GM21447 (cell line): ENCODE data around the gene RBM47.

Source experiments
- ATAC-seq: cut with Tn5 transposase; IDR thresholded peaks from one replicate; pipeline ENCODE4 v1.9.1; 2021; ENCODE audit not compliant: unreplicated experiment

The RBM47 gene

GRCh38 chr4:40380647-40381046 lies 249.0 kb downstream of the RBM47 start:
- ATAC-seq, result no peak

GRCh38 chr4:40379248-40379647 lies 250.4 kb downstream of the RBM47 start:
- ATAC-seq, result no peak

- ATAC-seq, result no peak
Measured at GRCh38 chr4:40378619-40379018, 251.0 kb downstream of the RBM47 start.

- no peak for ATAC-seq
Measured at GRCh38 chr4:40377512-40378365, 251.9 kb downstream of the RBM47 start.

GRCh38 chr4:40375620-40376019 lies 254.0 kb downstream of the RBM47 start:
- ATAC-seq, result no peak

- no peak for ATAC-seq
Measured at GRCh38 chr4:40375095-40375494, 254.6 kb downstream of the RBM47 start.

- no peak for ATAC-seq
Measured at GRCh38 chr4:40373636-40374035, 256.0 kb downstream of the RBM47 start.
